Kidney epithelial cell (primary cell): ENCODE results near the gene CLPTM1L. TPM values are rescaled to one million over a fixed set of nuclear protein-coding genes. Genes with fewer than 3 reads are reported as not detected.

Experiments
- DNase-seq: peaks from one replicate; pipeline ENCODE4 v3.0.0-alpha.2; 2010; ENCODE audit warnings: low read depth
- H3K27me3 ChIP-seq: 2 replicates; pipeline ENCODE4 v1.6.0; 2011; ENCODE audit warnings: low read length; ENCODE audit not compliant: control insufficient read depth, insufficient read depth
- H3K36me3 ChIP-seq: 2 replicates; pipeline ENCODE4 v1.5.1; 2011; ENCODE audit warnings: low read length; ENCODE audit not compliant: control insufficient read depth, insufficient read depth
- H3K4me3 ChIP-seq: 2 replicates; pipeline ENCODE4 v1.5.1; 2011; ENCODE audit warnings: low read depth, mild to moderate bottlenecking, control low read depth, low read length
- CTCF ChIP-seq: IDR thresholded peaks from 2 replicates; pipeline ENCODE4 v1.5.1; 2011; ENCODE audit warnings: mild to moderate bottlenecking, moderate library complexity, low read length, control low read depth, inconsistent platforms; ENCODE audit not compliant: insufficient read depth, poor library complexity, severe bottlenecking
- total RNA-seq: library from RNA; depleted of rRNA; stranded (reverse); fragments of >200 nt; gene quantifications from 2 replicates; pipeline ENCODE4 v1.2.3, GENCODE V29; 2015

The CLPTM1L gene
- total RNA-seq, 1 donor from 2014 or later = 159 TPM

- H3K27me3 ChIP-seq = peaks cover 24% of the 10 kb centered on the region
- TF ChIP-seq CTCF = no peak
- H3K4me3 ChIP-seq = no peak overlapping the region
- no peaks in the 10 kb centered on the region for H3K36me3 ChIP-seq
- no peak for DNase-seq
Observed at GRCh38 chr5:1298067-1298551, 46.8 kb downstream of the CLPTM1L start.

- Histone ChIP-seq H3K4me3 (no peak overlapping the region), H3K27me3 (peaks cover 24% of the 10 kb centered on the region), H3K36me3 (no peaks in the 10 kb centered on the region)
- no peak for TF ChIP-seq CTCF
- no peak for DNase-seq
Observed at GRCh38 chr5:1297243-1297642, 47.7 kb downstream of the CLPTM1L start.

GRCh38 chr5:1295650-1296037, 49.3 kb downstream of the CLPTM1L start:
- peaks cover 24% of the 10 kb centered on the region for H3K27me3 ChIP-seq
- no peak for TF ChIP-seq CTCF
- H3K4me3 ChIP-seq = no peak overlapping the region
- no peaks in the 10 kb centered on the region for H3K36me3 ChIP-seq
- no peak for DNase-seq

GRCh38 chr5:1294835-1295649, 49.9 kb downstream of the CLPTM1L start, which contains the start of gene TERT:
Gene TERT, minus strand, starts transcription at chr5:1295068. Its CDS starts 79 bp downstream, at chr5:1294989.
- no peak for DNase-seq
- Histone ChIP-seq H3K36me3 (no peaks in the 10 kb centered on the region), H3K27me3 (peaks cover 24% of the 10 kb centered on the region), H3K4me3 (no peak within 1 kb of the TSS)
- TF ChIP-seq CTCF = no peak

- Histone ChIP-seq H3K27me3 (peaks cover 22% of the 10 kb centered on the region), H3K4me3 (no peak overlapping the region), H3K36me3 (no peaks in the 10 kb centered on the region)
- no peak for DNase-seq
- no peak for TF ChIP-seq CTCF
Observed at GRCh38 chr5:1294206-1294834, 50.6 kb downstream of the CLPTM1L start.
